T47D (cell line): ENCODE results near the gene BICD1.

ENCODE experiments used
- DNase-seq, 2 experiments: peaks; one replicate each; pipeline versions ENCODE4 v3.0.0 to v3.0.0-alpha.2; 2011 to 2012; ENCODE audit warnings: low read depth in 1 of 2, low spot score in 1 of 2
- JUND ChIP-seq: IDR thresholded peaks from 2 replicates; pipeline ENCODE4 v1.6.1; 2012; ENCODE audit warnings: low read depth
- in situ Hi-C: cut with HindIII; loops from 2 replicates; pipeline ENCODE4 v1.10.0; 2016; ENCODE audit warnings: low sequenced_read_pairs, low pct_unique_long_range_greater_than_20kb

BICD1 gene

GRCh38 chr12:32196250-32197198, 89.9 kb downstream of the BICD1 start:
- no peak for TF ChIP-seq JUND
- in situ Hi-C loops: no loop called here

GRCh38 chr12:32197421-32197820, 90.8 kb downstream of the BICD1 start:
- no peak for DNase-seq
- TF ChIP-seq JUND: no peak
- in situ Hi-C loops: no loop called here

More at GRCh38 chr12:32196250-32197198, 89.9 kb downstream of the BICD1 start:
- DNase-seq: no peak

- no peak for TF ChIP-seq JUND
- in situ Hi-C loops: no loop called here
- no peak for DNase-seq
Observed at GRCh38 chr12:32198555-32198954, 91.9 kb downstream of the BICD1 start.

GRCh38 chr12:32201096-32201495, 94.4 kb downstream of the BICD1 start:
- no peak for TF ChIP-seq JUND
- in situ Hi-C loops: no loop called here
- DNase-seq: no peak

- no peak for DNase-seq
- TF ChIP-seq JUND: no peak
- in situ Hi-C loops: no loop called here
Observed at GRCh38 chr12:32201976-32202375, 95.3 kb downstream of the BICD1 start.

GRCh38 chr12:32205731-32206130, 99.1 kb downstream of the BICD1 start:
- in situ Hi-C loops: no loop called here
- DNase-seq: no peak
- TF ChIP-seq JUND: no peak

- no peak for TF ChIP-seq JUND
- in situ Hi-C loops: no loop called here
- DNase-seq: no peak
Observed at GRCh38 chr12:32208355-32208754, 101.7 kb downstream of the BICD1 start.

- TF ChIP-seq JUND: no peak
- in situ Hi-C loops: no loop called here
Observed at GRCh38 chr12:32211066-32211899, 104.6 kb downstream of the BICD1 start.

GRCh38 chr12:32211900-32212156, 105.2 kb downstream of the BICD1 start:
- no peak for DNase-seq
- no peak for TF ChIP-seq JUND
- in situ Hi-C loops: no loop called here

More at GRCh38 chr12:32211066-32211899, 104.6 kb downstream of the BICD1 start:
- no peak for DNase-seq

- in situ Hi-C loops: no loop called here
- TF ChIP-seq JUND: no peak
- DNase-seq: no peak
Observed at GRCh38 chr12:32214723-32215122, 108.1 kb downstream of the BICD1 start.

GRCh38 chr12:32217354-32218310, 111.0 kb downstream of the BICD1 start:
- no peak for TF ChIP-seq JUND
- in situ Hi-C loops: no loop called here
- DNase-seq: no peak

- no peak for TF ChIP-seq JUND
- in situ Hi-C loops: no loop called here
Observed at GRCh38 chr12:32223941-32224340, 117.3 kb downstream of the BICD1 start.

More at GRCh38 chr12:32223941-32224340, 117.3 kb downstream of the BICD1 start:
- no peak for DNase-seq
